ENCODE results near the gene ATP5PO. TPM values are rescaled to one million over a fixed set of nuclear protein-coding genes. Genes with fewer than 3 reads are reported as not detected.

Gene ATP5PO
- polyA plus RNA-seq, 1 donor (not counting 4 experiments of a cell fraction or from before 2014, with no cell fraction given): 359 TPM

GRCh38 chr21:33902349-33902748, 13.3 kb downstream of the ATP5PO start:
- no peak for DNase-seq (ENCODE audit: low read depth, low spot score)
- Histone ChIP-seq H3K4me2 (ENCODE audit: control insufficient read depth, extremely low read depth, insufficient read depth, low read depth, low read length) (no peak overlapping the region), H2AFZ (ENCODE audit: control insufficient read depth, low read length) (no peak overlapping the region), H3K9me1 (ENCODE audit: control insufficient read depth, extremely low read depth, insufficient read depth, low read length) (no peaks in the 10 kb centered on the region), H3K27me3 (ENCODE audit: control insufficient read depth, extremely low read depth, insufficient read depth, low read length) (no peaks in the 10 kb centered on the region), H3K4me3 (ENCODE audit: control insufficient read depth in 2 of 3, extremely low read depth in 1 of 3, insufficient read depth in 2 of 3, low read depth in 1 of 3, low read length in 3 of 3) (no peak overlapping the region), H3K36me3 (ENCODE audit: control insufficient read depth in 2 of 2, extremely low read depth in 1 of 2, insufficient read depth in 2 of 2, low read length in 2 of 2) (peaks cover 23 to 42% of the 10 kb centered on the region in 2 experiments), H4K20me1 (ENCODE audit: control insufficient read depth, extremely low read depth, insufficient read depth, low read length) (no peaks in the 10 kb centered on the region), H3K9me3 (ENCODE audit: control insufficient read depth, low read depth, low read length) (no peaks in the 10 kb centered on the region), H3K79me2 (ENCODE audit: control insufficient read depth, insufficient read depth, low read length) (no peaks in the 10 kb centered on the region), H3K9ac (ENCODE audit: control insufficient read depth, extremely low read depth, insufficient read depth, low read length) (no peak overlapping the region), H3K4me1 (ENCODE audit: control insufficient read depth, extremely low read depth, insufficient read depth, low read length) (no peaks in the 10 kb centered on the region), H3K27ac (ENCODE audit: control insufficient read depth, insufficient read depth, low read length) (no peak overlapping the region)
- dilution Hi-C loops (cut with MboI; ENCODE audit: extremely low pct_ligation_motif_present, low sequenced_read_pairs): no loop called here
- no peak for FAIRE-seq
- no peak for TF ChIP-seq EZH2 (IDR thresholded peaks at IDR 0.05; ENCODE audit: low read length)
- TF ChIP-seq, protein P1, sequence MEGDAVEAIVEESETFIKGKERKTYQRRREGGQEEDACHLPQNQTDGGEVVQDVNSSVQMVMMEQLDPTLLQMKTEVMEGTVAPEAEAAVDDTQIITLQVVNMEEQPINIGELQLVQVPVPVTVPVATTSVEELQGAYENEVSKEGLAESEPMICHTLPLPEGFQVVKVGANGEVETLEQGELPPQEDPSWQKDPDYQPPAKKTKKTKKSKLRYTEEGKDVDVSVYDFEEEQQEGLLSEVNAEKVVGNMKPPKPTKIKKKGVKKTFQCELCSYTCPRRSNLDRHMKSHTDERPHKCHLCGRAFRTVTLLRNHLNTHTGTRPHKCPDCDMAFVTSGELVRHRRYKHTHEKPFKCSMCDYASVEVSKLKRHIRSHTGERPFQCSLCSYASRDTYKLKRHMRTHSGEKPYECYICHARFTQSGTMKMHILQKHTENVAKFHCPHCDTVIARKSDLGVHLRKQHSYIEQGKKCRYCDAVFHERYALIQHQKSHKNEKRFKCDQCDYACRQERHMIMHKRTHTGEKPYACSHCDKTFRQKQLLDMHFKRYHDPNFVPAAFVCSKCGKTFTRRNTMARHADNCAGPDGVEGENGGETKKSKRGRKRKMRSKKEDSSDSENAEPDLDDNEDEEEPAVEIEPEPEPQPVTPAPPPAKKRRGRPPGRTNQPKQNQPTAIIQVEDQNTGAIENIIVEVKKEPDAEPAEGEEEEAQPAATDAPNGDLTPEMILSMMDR (optimal IDR thresholded peaks at IDR 0.05 in 1 of 3, IDR thresholded peaks at IDR 0.05 in 1 of 3, conservative IDR thresholded peaks at IDR 0.05 in 1 of 3; ENCODE audit: extremely low read depth in 1 of 3, insufficient read depth in 2 of 3, low read length in 3 of 3): no peak

GRCh38 chr21:33901412-33902288, 14.0 kb downstream of the ATP5PO start:
- FAIRE-seq (peak; percentile 34), DNase-seq (ENCODE audit: low read depth, low spot score) (no peak)
- Histone ChIP-seq H3K4me2 (ENCODE audit: control insufficient read depth, extremely low read depth, insufficient read depth, low read depth, low read length) (no peak overlapping the region), H3K9me1 (ENCODE audit: control insufficient read depth, extremely low read depth, insufficient read depth, low read length) (no peaks in the 10 kb centered on the region), H3K27ac (ENCODE audit: control insufficient read depth, insufficient read depth, low read length) (no peak overlapping the region), H2AFZ (ENCODE audit: control insufficient read depth, low read length) (no peak overlapping the region), H3K4me1 (ENCODE audit: control insufficient read depth, extremely low read depth, insufficient read depth, low read length) (no peaks in the 10 kb centered on the region), H3K4me3 (ENCODE audit: control insufficient read depth in 2 of 3, extremely low read depth in 1 of 3, insufficient read depth in 2 of 3, low read depth in 1 of 3, low read length in 3 of 3) (no peak overlapping the region), H3K36me3 (ENCODE audit: control insufficient read depth in 2 of 2, extremely low read depth in 1 of 2, insufficient read depth in 2 of 2, low read length in 2 of 2) (peaks cover 19 to 37% of the 10 kb centered on the region in 2 experiments), H3K9me3 (ENCODE audit: control insufficient read depth, low read depth, low read length) (no peaks in the 10 kb centered on the region), H3K27me3 (ENCODE audit: control insufficient read depth, extremely low read depth, insufficient read depth, low read length) (no peaks in the 10 kb centered on the region), H4K20me1 (ENCODE audit: control insufficient read depth, extremely low read depth, insufficient read depth, low read length) (no peaks in the 10 kb centered on the region), H3K9ac (ENCODE audit: control insufficient read depth, extremely low read depth, insufficient read depth, low read length) (no peak overlapping the region), H3K79me2 (ENCODE audit: control insufficient read depth, insufficient read depth, low read length) (no peaks in the 10 kb centered on the region)
- no peak for TF ChIP-seq EZH2 (IDR thresholded peaks at IDR 0.05; ENCODE audit: low read length)
- TF ChIP-seq, protein P1 (optimal IDR thresholded peaks at IDR 0.05 in 1 of 3, IDR thresholded peaks at IDR 0.05 in 1 of 3, conservative IDR thresholded peaks at IDR 0.05 in 1 of 3; ENCODE audit: extremely low read depth in 1 of 3, insufficient read depth in 2 of 3, low read length in 3 of 3): peak; percentile 59 to 79 (median 62)
- dilution Hi-C loops (cut with MboI; ENCODE audit: extremely low pct_ligation_motif_present, low sequenced_read_pairs): no loop called here
